ENCODE data around the gene PADI1. TPM values are rescaled to one million over a fixed set of nuclear protein-coding genes. Genes with fewer than 3 reads are reported as not detected.

PADI1 gene
- total and polyA plus RNA-seq, 8 donors = 0.37 to 98.2 TPM; not detected in 6

DNA sequence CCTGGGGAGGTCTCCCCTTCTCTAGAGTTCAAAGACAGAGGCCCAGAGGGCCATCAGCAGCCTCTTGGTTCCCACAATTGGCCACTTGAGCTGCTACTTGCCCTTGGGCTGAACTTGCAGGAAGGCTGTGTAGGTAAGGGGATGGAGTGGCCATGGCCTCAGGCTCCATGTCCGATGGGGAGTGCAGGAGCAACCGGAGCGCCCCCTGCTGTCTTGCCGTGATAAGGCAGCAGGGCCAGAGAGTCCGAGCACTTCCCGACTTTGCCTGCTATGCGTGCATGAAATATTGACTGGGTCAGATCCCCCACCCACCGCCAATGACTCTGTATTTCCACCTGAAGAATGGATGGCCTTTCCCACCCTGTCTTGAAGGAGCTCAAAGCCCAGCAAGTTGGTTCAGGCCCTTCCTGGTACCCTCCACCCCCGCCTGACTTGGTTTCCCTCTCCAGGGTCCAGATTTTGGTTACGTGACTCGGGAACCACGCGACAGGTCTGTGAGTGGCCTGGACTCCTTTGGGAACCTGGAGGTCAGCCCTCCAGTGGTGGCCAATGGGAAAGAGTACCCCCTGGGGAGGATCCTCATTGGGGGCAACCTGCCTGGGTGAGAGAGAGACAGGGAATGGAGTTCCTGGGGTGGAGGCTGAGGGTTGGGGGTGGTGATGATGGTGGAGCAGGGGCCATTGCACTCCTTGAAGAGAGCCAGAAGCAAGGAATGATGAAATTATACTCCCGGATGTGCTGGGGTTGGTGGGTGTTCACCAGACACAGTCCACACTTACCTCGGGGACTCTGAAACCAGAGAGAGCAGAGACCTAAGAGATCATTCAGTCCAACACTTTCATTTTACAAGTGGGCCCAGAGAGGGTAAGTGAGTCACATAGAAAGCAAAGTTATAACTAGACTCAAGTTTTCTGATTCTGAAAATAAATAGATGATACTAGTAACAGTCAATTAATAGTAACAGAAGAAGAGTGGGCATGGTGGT is 69.5 kb downstream of the PADI1 start:
- intact Hi-C loops (cut with DNase I; ENCODE audit: low total_unique reads) = no loop called here
- Histone ChIP-seq H3K4me3 (no peak overlapping the region), H3K9me3 (no peaks in the 10 kb centered on the region), H3K4me1 (no peaks in the 10 kb centered on the region), H3K36me3 (no peaks in the 10 kb centered on the region), H3K27me3 (peaks cover 0 to 35% (median 6%) of the 10 kb centered on the region in 3 donors), H3K27ac (no peak overlapping the region)
- 48 to 61% (median 56%) methylated on average over 14 to 15 of the region's 15 CpGs for WGBS, 5 donors
- TF ChIP-seq CTCF (IDR thresholded peaks at IDR 0.05) (peak in 2 of 7 experiments; percentile 23), POLR2A (IDR thresholded peaks at IDR 0.05) (no peak)
- DNase-seq = peak; percentile 32

DNA sequence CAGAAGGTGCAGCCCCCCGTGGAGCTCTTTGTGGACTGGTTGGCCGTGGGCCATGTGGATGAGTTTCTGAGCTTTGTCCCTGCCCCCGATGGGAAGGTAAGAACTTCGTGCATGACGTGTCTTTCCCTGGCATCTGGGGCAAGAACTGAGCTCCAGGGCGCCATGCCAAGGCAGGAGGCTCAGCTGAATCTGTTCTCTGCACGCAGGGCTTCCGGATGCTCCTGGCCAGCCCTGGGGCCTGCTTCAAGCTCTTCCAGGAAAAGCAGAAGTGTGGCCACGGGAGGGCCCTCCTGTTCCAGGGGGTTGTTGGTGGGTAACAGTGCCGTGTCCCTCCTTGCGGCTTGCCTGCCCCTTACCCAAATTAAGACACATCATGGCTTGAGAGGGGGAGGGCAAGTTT is 71.6 kb downstream of the PADI1 start:
- TF ChIP-seq CTCF (IDR thresholded peaks at IDR 0.05) (no peak), POLR2A (IDR thresholded peaks at IDR 0.05) (no peak), POLR2AphosphoS5 (IDR thresholded peaks at IDR 0.05) (no peak), EP300 (IDR thresholded peaks at IDR 0.05) (no peak)
- Histone ChIP-seq H3K27me3 (peaks cover 0 to 51% (median 6%) of the 10 kb centered on the region in 3 donors), H3K36me3 (no peaks in the 10 kb centered on the region), H3K4me1 (no peaks in the 10 kb centered on the region), H3K27ac (no peak overlapping the region), H3K9me3 (no peaks in the 10 kb centered on the region), H3K4me3 (no peak overlapping the region)
- intact Hi-C loops (cut with DNase I; ENCODE audit: low total_unique reads) = no loop called here
- DNase-seq = peak in 1 of 2 donors; percentile 28
- 37 to 54% (median 46%) methylated on average over 10 to 11 of the region's 11 CpGs for WGBS, 5 donors

DNA sequence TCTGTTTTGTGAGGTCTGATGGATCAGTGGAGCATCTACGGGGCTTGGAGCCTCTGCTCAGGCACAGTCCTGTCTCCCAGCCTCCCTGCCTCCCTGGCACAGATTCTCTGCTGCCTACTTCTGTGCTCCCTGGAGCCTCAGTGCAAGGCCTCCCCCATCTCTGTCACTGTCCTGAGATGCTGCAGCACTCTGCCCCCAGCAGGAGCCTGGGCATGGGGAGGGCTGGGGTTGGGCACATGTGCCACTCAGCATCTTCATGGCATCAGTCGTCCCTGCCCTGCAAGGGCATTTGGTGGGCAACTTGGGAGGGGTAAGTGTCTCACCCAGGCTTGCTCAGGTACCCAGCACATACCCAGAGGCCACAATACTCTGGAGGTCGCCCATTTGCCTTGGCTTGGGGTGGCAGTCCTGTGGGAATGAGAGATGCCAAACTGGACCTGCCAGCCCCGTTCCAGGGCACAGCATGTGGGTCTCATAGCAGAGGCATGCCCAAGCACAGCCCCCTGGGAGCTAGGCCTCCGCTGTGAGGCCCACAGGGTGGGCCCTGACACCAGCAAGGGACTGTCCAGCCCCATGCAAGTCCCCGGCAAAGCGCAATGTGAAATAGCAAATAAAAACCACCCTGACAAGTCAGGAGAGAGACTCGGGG is 72.7 kb downstream of the PADI1 start:
- DNase-seq = no peak
- H3K4me1 ChIP-seq = no peaks in the 10 kb centered on the region
- H3K27me3 ChIP-seq = peaks cover 0 to 60% (median 6%) of the 10 kb centered on the region in 3 donors
- H3K36me3 ChIP-seq = no peaks in the 10 kb centered on the region
- 59 to 72% (median 69%) methylated on average over 7 to 8 of the region's 8 CpGs for WGBS, 5 donors
- no peaks in the 10 kb centered on the region for H3K9me3 ChIP-seq
- H3K4me3 ChIP-seq = no peak overlapping the region
- intact Hi-C loops (cut with DNase I; ENCODE audit: low total_unique reads) = no loop called here
- TF ChIP-seq POLR2A (IDR thresholded peaks at IDR 0.05) = no peak
- no peak for TF ChIP-seq EP300 (IDR thresholded peaks at IDR 0.05)
- no peak for TF ChIP-seq POLR2AphosphoS5 (IDR thresholded peaks at IDR 0.05)
- no peak for TF ChIP-seq CTCF (IDR thresholded peaks at IDR 0.05)
- no peak overlapping the region for H3K27ac ChIP-seq

DNA sequence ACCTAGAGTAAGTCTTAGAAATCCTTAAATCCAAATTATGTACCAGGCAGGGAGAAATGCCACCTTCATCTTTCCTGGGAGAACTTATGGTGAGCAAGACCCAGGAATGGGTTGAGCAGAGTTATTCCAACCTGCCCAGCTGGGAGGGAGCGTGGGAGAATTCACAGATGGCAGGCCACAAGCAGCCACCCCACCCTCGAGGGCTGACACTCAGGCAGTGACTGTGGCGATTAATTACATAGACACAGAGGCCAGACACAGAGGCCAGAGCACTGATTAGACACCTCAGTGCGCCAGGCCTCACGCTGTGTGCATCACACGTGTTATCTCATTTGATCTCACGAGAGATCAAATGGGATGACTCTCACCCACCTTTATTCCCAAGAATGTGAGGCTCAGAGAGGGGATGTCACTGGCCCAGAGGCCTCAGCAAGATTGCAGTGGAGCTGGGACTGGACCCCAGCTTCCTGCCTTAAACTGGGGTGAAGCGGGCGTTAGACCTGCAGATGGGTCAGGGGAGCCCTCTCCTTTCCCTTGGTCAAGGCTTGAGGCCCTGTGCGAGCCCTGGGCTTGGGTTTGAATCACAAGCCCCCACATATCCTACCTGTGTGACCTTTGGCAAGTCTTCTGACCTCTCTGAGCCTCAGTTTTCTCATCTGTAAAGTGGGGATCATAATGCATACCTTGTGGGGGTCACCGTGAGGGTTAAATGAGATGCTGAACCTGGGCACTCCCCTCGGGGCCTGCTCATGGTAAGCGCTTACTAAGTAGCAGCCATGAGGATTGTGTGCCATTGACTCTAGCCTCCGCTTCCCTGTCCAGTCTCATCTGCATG is 74.3 kb downstream of the PADI1 start:
- Histone ChIP-seq H3K27me3 (peaks cover 0 to 71% (median 10%) of the 10 kb centered on the region in 3 donors), H3K9me3 (no peaks in the 10 kb centered on the region), H3K27ac (no peak overlapping the region), H3K4me1 (no peaks in the 10 kb centered on the region), H3K4me3 (no peak overlapping the region), H3K36me3 (no peaks in the 10 kb centered on the region)
- WGBS, 5 donors = 67 to 84% (median 78%) methylated on average over 13 to 14 of the region's 14 CpGs
- peak in 1 of 2 donors; percentile 52 for DNase-seq
- intact Hi-C loops (cut with DNase I; ENCODE audit: low total_unique reads) = no loop called here
- TF ChIP-seq CTCF (IDR thresholded peaks at IDR 0.05) (no peak), POLR2AphosphoS5 (IDR thresholded peaks at IDR 0.05) (no peak), POLR2A (IDR thresholded peaks at IDR 0.05) (no peak), EP300 (IDR thresholded peaks at IDR 0.05) (no peak)
